Tibial nerve (tissue), 3 donors: ENCODE data around the gene MDK.

Experiments
- CTCF ChIP-seq, 5 experiments: fragments of 200-600 bp in 3 of 5; fragments of 450-650 bp in 2 of 5; sonication (generic) in 3 of 5; IDR thresholded peaks; one replicate each; pipeline ENCODE4 v1.5.1; 2016 to 2019; ENCODE audit warnings: antibody characterized with exemption in 5 of 5, mild to moderate bottlenecking in 3 of 5, moderate library complexity in 2 of 5
- POLR2A ChIP-seq, 2 donors: fragments of 450-650 bp; IDR thresholded peaks; one replicate each; pipeline ENCODE4 v1.6.1; 2017; ENCODE audit warnings: antibody characterized with exemption in 2 of 2, mild to moderate bottlenecking in 2 of 2, moderate library complexity in 2 of 2

- TF ChIP-seq CTCF (IDR thresholded peaks at IDR 0.05) (no peak), POLR2A (IDR thresholded peaks at IDR 0.05) (no peak)
Observed at GRCh38 chr11:46353698-46354097, 27.8 kb upstream of the MDK start.
